ENCODE results near the gene PTS.
"Not testable (repeated sequence)": the region's sequence is repeated elsewhere in the genome, so short reads cannot be mapped to it uniquely, and the experiment has no call there.

PTS gene

GRCh38 chr11:112226062-112226830, at the start of gene PTS:
TSS of gene PTS (plus strand) at chr11:112226428. CDS start at chr11:112226444, 16 bp downstream.
- DNase-seq (ENCODE audit: low read depth, low spot score): peak; percentile 69

- DNase-seq (ENCODE audit: low read depth, low spot score): no peak
These were observed 48.6 kb upstream of the PTS start for GRCh38 chr11:112177589-112177988.

GRCh38 chr11:112178428-112178827, 47.8 kb upstream of the PTS start:
- no peak for DNase-seq (ENCODE audit: low read depth, low spot score)

GRCh38 chr11:112178936-112179335, 47.3 kb upstream of the PTS start:
- DNase-seq (ENCODE audit: low read depth, low spot score): no peak

GRCh38 chr11:112179601-112180000, 46.6 kb upstream of the PTS start:
- no peak for DNase-seq (ENCODE audit: low read depth, low spot score)

GRCh38 chr11:112182867-112183266, 43.4 kb upstream of the PTS start:
- DNase-seq (ENCODE audit: low read depth, low spot score): no peak

GRCh38 chr11:112185883-112186282, 40.3 kb upstream of the PTS start:
- no peak for DNase-seq (ENCODE audit: low read depth, low spot score)

- DNase-seq (ENCODE audit: low read depth, low spot score): no peak
These were observed 39.9 kb upstream of the PTS start for GRCh38 chr11:112186304-112186703.

- not testable (repeated sequence) for DNase-seq (ENCODE audit: low read depth, low spot score)
These were observed 31.1 kb upstream of the PTS start for GRCh38 chr11:112195113-112195512.

- DNase-seq (ENCODE audit: low read depth, low spot score): no peak
These were observed 30.3 kb upstream of the PTS start for GRCh38 chr11:112195951-112196351.

- DNase-seq (ENCODE audit: low read depth, low spot score): no peak
These were observed 29.6 kb upstream of the PTS start for GRCh38 chr11:112196519-112197087.

GRCh38 chr11:112199101-112199500, 27.1 kb upstream of the PTS start:
- DNase-seq (ENCODE audit: low read depth, low spot score): not testable (repeated sequence)

GRCh38 chr11:112200252-112200651, 26.0 kb upstream of the PTS start:
- no peak for DNase-seq (ENCODE audit: low read depth, low spot score)

GRCh38 chr11:112206071-112206470, 20.2 kb upstream of the PTS start:
- DNase-seq (ENCODE audit: low read depth, low spot score): no peak

- DNase-seq (ENCODE audit: low read depth, low spot score): no peak
These were observed 15.3 kb upstream of the PTS start for GRCh38 chr11:112210890-112211289.

- no peak for DNase-seq (ENCODE audit: low read depth, low spot score)
These were observed 14.7 kb upstream of the PTS start for GRCh38 chr11:112211536-112211935.

- DNase-seq (ENCODE audit: low read depth, low spot score): no peak
These were observed 13.9 kb upstream of the PTS start for GRCh38 chr11:112212290-112212689.

GRCh38 chr11:112212710-112213109, 13.5 kb upstream of the PTS start:
- DNase-seq (ENCODE audit: low read depth, low spot score): no peak

GRCh38 chr11:112213753-112214152, 12.5 kb upstream of the PTS start:
- DNase-seq (ENCODE audit: low read depth, low spot score): no peak

- DNase-seq (ENCODE audit: low read depth, low spot score): no peak
These were observed 10.6 kb upstream of the PTS start for GRCh38 chr11:112215621-112216020.

GRCh38 chr11:112216561-112217105, 9.6 kb upstream of the PTS start:
- no peak for DNase-seq (ENCODE audit: low read depth, low spot score)

- DNase-seq (ENCODE audit: low read depth, low spot score): peak; percentile 44
These were observed 6.6 kb upstream of the PTS start for GRCh38 chr11:112219476-112220232.

Measured in smooth muscle cell of the brain vasculature (primary cell).